AG10803 (cell line): Measurements from ENCODE around the gene FRRS1.

Source experiments
- DNase-seq: peaks from one replicate; pipeline ENCODE4 v3.0.0; 2010; ENCODE audit warnings: low read depth
- H3K4me3 ChIP-seq: 2 replicates; pipeline ENCODE4 v1.5.1; 2011; ENCODE audit warnings: mild to moderate bottlenecking, low read length, control low read depth
- CTCF ChIP-seq: conservative IDR thresholded peaks from 2 replicates; pipeline ENCODE4 v1.5.1; 2011; ENCODE audit warnings: mild to moderate bottlenecking, low read length, control low read depth, inconsistent platforms

FRRS1 gene

GRCh38 chr1:99782920-99783319, 16.5 kb upstream of the FRRS1 start:
- no peak for TF ChIP-seq CTCF

GRCh38 chr1:99782397-99782796, 16.0 kb upstream of the FRRS1 start:
- no peak for DNase-seq
- no peak for TF ChIP-seq CTCF
- H3K4me3 ChIP-seq: no peak overlapping the region

More at GRCh38 chr1:99782920-99783319, 16.5 kb upstream of the FRRS1 start:
- no peak for DNase-seq
- H3K4me3 ChIP-seq: no peak overlapping the region

GRCh38 chr1:99781798-99782197, 15.4 kb upstream of the FRRS1 start:
- no peak overlapping the region for H3K4me3 ChIP-seq
- TF ChIP-seq CTCF: no peak
- DNase-seq: no peak

- DNase-seq: no peak
- no peak for TF ChIP-seq CTCF
These were observed 11.3 kb upstream of the FRRS1 start for GRCh38 chr1:99777752-99778151.

GRCh38 chr1:99776120-99776519, 9.7 kb upstream of the FRRS1 start:
- TF ChIP-seq CTCF: no peak
- DNase-seq: no peak

More at GRCh38 chr1:99777752-99778151, 11.3 kb upstream of the FRRS1 start:
- no peak overlapping the region for H3K4me3 ChIP-seq

GRCh38 chr1:99772809-99773208, 6.4 kb upstream of the FRRS1 start:
- DNase-seq: no peak
- H3K4me3 ChIP-seq: no peak overlapping the region
- no peak for TF ChIP-seq CTCF

More at GRCh38 chr1:99776120-99776519, 9.7 kb upstream of the FRRS1 start:
- no peak overlapping the region for H3K4me3 ChIP-seq

- H3K4me3 ChIP-seq: no peak overlapping the region
- DNase-seq: no peak
- TF ChIP-seq CTCF: no peak
These were observed 5.1 kb upstream of the FRRS1 start for GRCh38 chr1:99771513-99771918.
